ENCODE data around the gene NPC2. TPM values are rescaled to one million over a fixed set of nuclear protein-coding genes. Genes with fewer than 3 reads are reported as not detected.
A peak's percentile ranks its signal among the peaks of the same experiment; 100 is the strongest.

Gene NPC2
- total and polyA plus RNA-seq, 2 donors (not counting 3 experiments of a cell fraction or from before 2014, with no cell fraction given), result 203 to 406 TPM

DNA sequence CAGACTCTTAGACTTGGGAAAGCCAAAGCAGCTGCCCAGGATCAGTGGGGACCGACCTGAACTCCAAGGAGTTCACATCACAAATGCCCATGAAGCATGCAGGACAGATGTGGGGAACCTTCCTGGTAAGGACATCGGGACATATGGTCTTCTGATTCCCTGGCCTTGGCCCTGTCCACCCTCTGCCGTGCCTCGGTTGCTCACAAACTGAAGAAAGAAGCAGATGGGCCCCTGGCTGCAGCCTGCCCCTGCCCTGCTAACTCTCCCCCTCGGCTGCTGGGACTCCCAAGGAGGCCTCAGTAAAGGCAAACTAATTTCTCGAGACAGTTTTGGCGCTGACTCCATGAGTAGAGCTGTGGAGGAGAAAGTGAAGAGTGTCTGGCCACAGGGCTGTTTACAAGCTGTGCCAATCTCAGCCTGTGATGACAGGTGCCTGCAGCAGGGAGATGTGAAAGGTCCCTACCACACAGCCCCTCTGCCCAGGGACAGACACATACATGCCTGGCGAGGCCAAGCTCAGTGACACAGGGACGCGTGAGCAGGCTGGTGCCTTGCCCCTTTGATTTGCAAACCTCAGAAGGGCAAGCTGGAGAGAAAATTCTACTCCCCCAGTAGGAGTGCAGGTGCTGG, 49.1 kb upstream of the NPC2 start:
- DNase-seq (ENCODE audit: low read depth, low spot score), result no peak
- no peaks in the 10 kb centered on the region for H3K9me3 ChIP-seq (replicated peaks; ENCODE audit: control insufficient read depth, insufficient read depth, low read length)
- H3K27me3 ChIP-seq (ENCODE audit: control insufficient read depth in 2 of 2, insufficient read depth in 2 of 2, low read length in 2 of 2), result no peaks in the 10 kb centered on the region
- peaks cover 2% of the 10 kb centered on the region for H3K79me2 ChIP-seq (ENCODE audit: control insufficient read depth, insufficient read depth, low read length)
- dilution Hi-C loops (cut with MboI; ENCODE audit: extremely low pct_ligation_motif_present, low sequenced_read_pairs) (no loop called here), intact Hi-C loops (cut with micrococcal nuclease) (no loop called here)
- FAIRE-seq, result no peak
- H3K4me3 ChIP-seq (replicated peaks in 1 of 3; ENCODE audit: insufficient read depth in 1 of 3, low read depth in 1 of 3, low read length in 3 of 3), result no peak overlapping the region
- no peak overlapping the region for H3K27ac ChIP-seq (ENCODE audit: insufficient read depth, low read depth, low read length)
- H3K36me3 ChIP-seq (ENCODE audit: control insufficient read depth in 2 of 2, extremely low read depth in 1 of 2, insufficient read depth in 2 of 2, low read length in 2 of 2), result peaks cover 34 to 38% of the 10 kb centered on the region in 2 experiments
- H2AFZ ChIP-seq (ENCODE audit: low read depth, low read length), result no peak overlapping the region
- no peaks in the 10 kb centered on the region for H4K20me1 ChIP-seq (replicated peaks; ENCODE audit: control insufficient read depth, extremely low read depth, insufficient read depth, low read length)
- CTCF ChIA-PET, result no interaction called here
- no peak overlapping the region for H3K4me2 ChIP-seq (ENCODE audit: insufficient read depth, low read length)
- no peaks in the 10 kb centered on the region for H3K4me1 ChIP-seq (ENCODE audit: control insufficient read depth, extremely low read depth, insufficient read depth, low read length)
- BruUV-seq (replicated peaks), result no TSS peak
- H3K9me1 ChIP-seq (replicated peaks; ENCODE audit: control insufficient read depth, extremely low read depth, insufficient read depth, low read length), result no peaks in the 10 kb centered on the region
- peak; percentile 12 for TF ChIP-seq POLR2AphosphoS5 (IDR thresholded peaks at IDR 0.05; ENCODE audit: insufficient read depth, low read depth, low read length)
- no peak for TF ChIP-seq POLR2A (IDR thresholded peaks at IDR 0.05; ENCODE audit: low read depth, low read length)
- no peak overlapping the region for H3K9ac ChIP-seq (replicated peaks; ENCODE audit: extremely low read depth, insufficient read depth, low read length)
- POLR2A ChIA-PET, result no interaction called here

DNA sequence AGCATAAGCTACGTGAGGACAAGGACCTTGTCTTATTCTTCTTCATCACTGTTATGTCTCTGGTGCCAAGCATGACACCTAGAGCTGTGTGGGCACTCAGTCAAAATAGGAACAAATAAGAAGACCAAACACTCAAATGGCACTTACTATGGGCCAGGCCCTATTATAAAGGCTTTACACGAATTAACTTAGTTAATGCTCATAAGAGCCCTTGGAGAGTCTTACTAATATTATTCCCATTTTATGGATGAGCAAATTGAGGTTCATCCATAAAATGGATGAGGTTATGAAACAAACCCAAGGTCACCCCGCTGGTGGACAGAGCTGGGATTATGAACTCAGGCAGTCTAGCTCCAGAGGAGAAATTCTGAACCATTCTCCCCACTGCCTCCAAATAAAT, 48.1 kb upstream of the NPC2 start:
- no peaks in the 10 kb centered on the region for H3K9me3 ChIP-seq (replicated peaks; ENCODE audit: control insufficient read depth, insufficient read depth, low read length)
- H3K4me3 ChIP-seq (replicated peaks in 1 of 3; ENCODE audit: insufficient read depth in 1 of 3, low read depth in 1 of 3, low read length in 3 of 3), result no peak overlapping the region
- dilution Hi-C loops (cut with MboI; ENCODE audit: extremely low pct_ligation_motif_present, low sequenced_read_pairs) (no loop called here), intact Hi-C loops (cut with micrococcal nuclease) (no loop called here)
- H3K27ac ChIP-seq (ENCODE audit: insufficient read depth, low read depth, low read length), result no peak overlapping the region
- H4K20me1 ChIP-seq (replicated peaks; ENCODE audit: control insufficient read depth, extremely low read depth, insufficient read depth, low read length), result no peaks in the 10 kb centered on the region
- ChIA-PET CTCF (no interaction called here), POLR2A (no interaction called here)
- peaks cover 29 to 32% of the 10 kb centered on the region in 2 experiments for H3K36me3 ChIP-seq (ENCODE audit: control insufficient read depth in 2 of 2, extremely low read depth in 1 of 2, insufficient read depth in 2 of 2, low read length in 2 of 2)
- H2AFZ ChIP-seq (ENCODE audit: low read depth, low read length), result no peak overlapping the region
- H3K79me2 ChIP-seq (ENCODE audit: control insufficient read depth, insufficient read depth, low read length), result peaks cover 2% of the 10 kb centered on the region
- no peaks in the 10 kb centered on the region for H3K4me1 ChIP-seq (ENCODE audit: control insufficient read depth, extremely low read depth, insufficient read depth, low read length)
- H3K9ac ChIP-seq (replicated peaks; ENCODE audit: extremely low read depth, insufficient read depth, low read length), result no peak overlapping the region
- TF ChIP-seq GATA2 (IDR thresholded peaks at IDR 0.05; ENCODE audit: insufficient read depth, insufficient read length, low read depth, low read length), result no peak
- TF ChIP-seq POLR2AphosphoS5 (IDR thresholded peaks at IDR 0.05; ENCODE audit: insufficient read depth, low read depth, low read length), result no peak
- TF ChIP-seq EZH2 (IDR thresholded peaks at IDR 0.05; ENCODE audit: borderline replicate concordance, low read depth, low read length, severe bottlenecking), result no peak
- TF ChIP-seq POLR2A (IDR thresholded peaks at IDR 0.05; ENCODE audit: low read depth, low read length), result no peak
- TF ChIP-seq MYC (IDR thresholded peaks at IDR 0.05; ENCODE audit: low read depth, low read length), result no peak
- TF ChIP-seq, protein P1, sequence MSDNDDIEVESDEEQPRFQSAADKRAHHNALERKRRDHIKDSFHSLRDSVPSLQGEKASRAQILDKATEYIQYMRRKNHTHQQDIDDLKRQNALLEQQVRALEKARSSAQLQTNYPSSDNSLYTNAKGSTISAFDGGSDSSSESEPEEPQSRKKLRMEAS (IDR thresholded peaks at IDR 0.05; ENCODE audit: insufficient read depth, insufficient read length), result no peak
- no peak for TF ChIP-seq JUN (IDR thresholded peaks at IDR 0.05; ENCODE audit: borderline replicate concordance, insufficient read depth, insufficient read length, low read depth)
- TF ChIP-seq FOS (IDR thresholded peaks at IDR 0.05; ENCODE audit: borderline replicate concordance, insufficient read depth, low read length), result no peak
- TF ChIP-seq, protein P2, sequence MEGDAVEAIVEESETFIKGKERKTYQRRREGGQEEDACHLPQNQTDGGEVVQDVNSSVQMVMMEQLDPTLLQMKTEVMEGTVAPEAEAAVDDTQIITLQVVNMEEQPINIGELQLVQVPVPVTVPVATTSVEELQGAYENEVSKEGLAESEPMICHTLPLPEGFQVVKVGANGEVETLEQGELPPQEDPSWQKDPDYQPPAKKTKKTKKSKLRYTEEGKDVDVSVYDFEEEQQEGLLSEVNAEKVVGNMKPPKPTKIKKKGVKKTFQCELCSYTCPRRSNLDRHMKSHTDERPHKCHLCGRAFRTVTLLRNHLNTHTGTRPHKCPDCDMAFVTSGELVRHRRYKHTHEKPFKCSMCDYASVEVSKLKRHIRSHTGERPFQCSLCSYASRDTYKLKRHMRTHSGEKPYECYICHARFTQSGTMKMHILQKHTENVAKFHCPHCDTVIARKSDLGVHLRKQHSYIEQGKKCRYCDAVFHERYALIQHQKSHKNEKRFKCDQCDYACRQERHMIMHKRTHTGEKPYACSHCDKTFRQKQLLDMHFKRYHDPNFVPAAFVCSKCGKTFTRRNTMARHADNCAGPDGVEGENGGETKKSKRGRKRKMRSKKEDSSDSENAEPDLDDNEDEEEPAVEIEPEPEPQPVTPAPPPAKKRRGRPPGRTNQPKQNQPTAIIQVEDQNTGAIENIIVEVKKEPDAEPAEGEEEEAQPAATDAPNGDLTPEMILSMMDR (IDR thresholded peaks at IDR 0.05; ENCODE audit: extremely low read depth in 1 of 2, insufficient read depth in 1 of 2, low read depth in 1 of 2, low read length in 2 of 2), result no peak
- DNase-seq (ENCODE audit: low read depth, low spot score) (no peak), FAIRE-seq (no peak)
- no peak overlapping the region for H3K4me2 ChIP-seq (ENCODE audit: insufficient read depth, low read length)
- BruUV-seq (replicated peaks), result no TSS peak
- no peaks in the 10 kb centered on the region for H3K9me1 ChIP-seq (replicated peaks; ENCODE audit: control insufficient read depth, extremely low read depth, insufficient read depth, low read length)
- no peaks in the 10 kb centered on the region for H3K27me3 ChIP-seq (ENCODE audit: control insufficient read depth in 2 of 2, insufficient read depth in 2 of 2, low read length in 2 of 2)
